Measurements from ENCODE around the gene KIF21A. TPM values are rescaled to one million over a fixed set of nuclear protein-coding genes. Genes with fewer than 3 reads are reported as not detected.

Gene KIF21A
- total RNA-seq, 2 donors from 2014 or later = 50.4 to 51.9 TPM

GRCh38 chr12:39365364-39366001, 77.4 kb downstream of the KIF21A start:
- no peak for DNase-seq (ENCODE audit: low spot score)
- Histone ChIP-seq H3K4me3 (no peak overlapping the region), H3K36me3 (peaks cover 14% of the 10 kb centered on the region), H3K27ac (no peak overlapping the region), H3K27me3 (no peaks in the 10 kb centered on the region), H3K4me1 (no peaks in the 10 kb centered on the region), H3K9me3 (no peaks in the 10 kb centered on the region)
- TF ChIP-seq, protein P1, sequence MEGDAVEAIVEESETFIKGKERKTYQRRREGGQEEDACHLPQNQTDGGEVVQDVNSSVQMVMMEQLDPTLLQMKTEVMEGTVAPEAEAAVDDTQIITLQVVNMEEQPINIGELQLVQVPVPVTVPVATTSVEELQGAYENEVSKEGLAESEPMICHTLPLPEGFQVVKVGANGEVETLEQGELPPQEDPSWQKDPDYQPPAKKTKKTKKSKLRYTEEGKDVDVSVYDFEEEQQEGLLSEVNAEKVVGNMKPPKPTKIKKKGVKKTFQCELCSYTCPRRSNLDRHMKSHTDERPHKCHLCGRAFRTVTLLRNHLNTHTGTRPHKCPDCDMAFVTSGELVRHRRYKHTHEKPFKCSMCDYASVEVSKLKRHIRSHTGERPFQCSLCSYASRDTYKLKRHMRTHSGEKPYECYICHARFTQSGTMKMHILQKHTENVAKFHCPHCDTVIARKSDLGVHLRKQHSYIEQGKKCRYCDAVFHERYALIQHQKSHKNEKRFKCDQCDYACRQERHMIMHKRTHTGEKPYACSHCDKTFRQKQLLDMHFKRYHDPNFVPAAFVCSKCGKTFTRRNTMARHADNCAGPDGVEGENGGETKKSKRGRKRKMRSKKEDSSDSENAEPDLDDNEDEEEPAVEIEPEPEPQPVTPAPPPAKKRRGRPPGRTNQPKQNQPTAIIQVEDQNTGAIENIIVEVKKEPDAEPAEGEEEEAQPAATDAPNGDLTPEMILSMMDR (IDR thresholded peaks at IDR 0.05) = peak in 1 of 2 donors; percentile 44

GRCh38 chr12:39364196-39364595, 78.7 kb downstream of the KIF21A start:
- DNase-seq (ENCODE audit: low spot score) = no peak
- H3K4me1 ChIP-seq = no peaks in the 10 kb centered on the region
- H3K36me3 ChIP-seq = peaks cover 14% of the 10 kb centered on the region
- H3K27ac ChIP-seq = no peak overlapping the region
- no peaks in the 10 kb centered on the region for H3K27me3 ChIP-seq
- no peak overlapping the region for H3K4me3 ChIP-seq
- TF ChIP-seq, protein P1 (IDR thresholded peaks at IDR 0.05) = no peak
- H3K9me3 ChIP-seq = no peaks in the 10 kb centered on the region

DNA sequence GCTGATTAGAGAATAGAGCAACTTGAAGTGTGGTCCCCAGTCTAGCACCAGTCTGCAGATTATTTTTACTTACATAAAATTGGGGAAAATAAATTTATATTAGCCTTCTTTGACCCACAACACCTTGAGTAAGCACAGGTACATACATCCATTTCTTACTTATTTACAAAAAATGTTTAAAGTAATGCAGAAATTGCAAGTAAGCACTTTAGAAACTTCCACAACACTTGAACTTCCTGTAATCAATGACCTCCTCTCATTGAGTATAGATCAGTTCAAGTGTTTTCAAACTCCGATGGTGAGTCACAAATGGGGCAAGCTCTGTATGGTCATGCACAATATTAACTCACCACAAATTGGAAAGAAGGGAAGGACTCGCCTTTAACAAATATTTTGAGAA, 83.3 kb downstream of the KIF21A start:
- no peaks in the 10 kb centered on the region for H3K4me1 ChIP-seq
- no peak overlapping the region for H3K27ac ChIP-seq
- TF ChIP-seq, protein P1 (IDR thresholded peaks at IDR 0.05) = no peak
- H3K36me3 ChIP-seq = peaks cover 12% of the 10 kb centered on the region
- no peak for DNase-seq (ENCODE audit: low spot score)
- no peak overlapping the region for H3K4me3 ChIP-seq
- no peaks in the 10 kb centered on the region for H3K27me3 ChIP-seq
- no peaks in the 10 kb centered on the region for H3K9me3 ChIP-seq

- no peaks in the 10 kb centered on the region for H3K9me3 ChIP-seq
- DNase-seq (ENCODE audit: low spot score) = no peak
- no peaks in the 10 kb centered on the region for H3K4me1 ChIP-seq
- no peak overlapping the region for H3K27ac ChIP-seq
- H3K27me3 ChIP-seq = no peaks in the 10 kb centered on the region
- TF ChIP-seq, protein P1 (IDR thresholded peaks at IDR 0.05) = no peak
- no peak overlapping the region for H3K4me3 ChIP-seq
- H3K36me3 ChIP-seq = peaks cover 12% of the 10 kb centered on the region
These were observed 85.9 kb downstream of the KIF21A start for GRCh38 chr12:39357041-39357440.

GRCh38 chr12:39355841-39356240, 87.1 kb downstream of the KIF21A start:
- Histone ChIP-seq H3K4me1 (no peaks in the 10 kb centered on the region), H3K9me3 (no peaks in the 10 kb centered on the region), H3K4me3 (no peak overlapping the region), H3K27ac (no peak overlapping the region), H3K36me3 (peaks cover 17% of the 10 kb centered on the region), H3K27me3 (no peaks in the 10 kb centered on the region)
- DNase-seq (ENCODE audit: low spot score) = no peak
- TF ChIP-seq, protein P1 (IDR thresholded peaks at IDR 0.05) = no peak

DNA sequence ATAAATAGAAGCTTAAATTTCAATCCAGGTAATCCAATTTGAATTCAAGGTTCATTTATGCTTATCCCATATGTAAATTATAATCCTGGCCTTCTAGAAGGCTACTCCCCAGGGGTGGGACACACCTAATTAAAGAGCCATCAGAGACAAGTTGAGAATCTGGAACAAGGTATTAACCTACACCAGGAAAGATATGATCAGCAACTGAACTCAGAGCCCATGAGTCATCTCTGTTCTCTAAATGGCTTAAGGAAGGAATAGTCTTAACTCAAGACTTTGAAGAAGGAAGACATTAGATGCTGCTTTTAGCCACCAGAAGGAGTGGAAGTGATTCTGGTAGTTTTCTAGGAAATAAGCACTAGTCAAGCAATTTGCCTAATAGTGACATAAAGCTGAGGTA, 88.0 kb downstream of the KIF21A start:
- no peaks in the 10 kb centered on the region for H3K4me1 ChIP-seq
- TF ChIP-seq, protein P1 (IDR thresholded peaks at IDR 0.05) = no peak
- no peak overlapping the region for H3K4me3 ChIP-seq
- H3K9me3 ChIP-seq = no peaks in the 10 kb centered on the region
- no peak for DNase-seq (ENCODE audit: low spot score)
- H3K36me3 ChIP-seq = peaks cover 21% of the 10 kb centered on the region
- no peaks in the 10 kb centered on the region for H3K27me3 ChIP-seq
- no peak overlapping the region for H3K27ac ChIP-seq

Data from right atrium auricular region (tissue), 2 donors.